PC-3 (cell line): ENCODE data around the gene OR6M1. TPM values are rescaled to one million over a fixed set of nuclear protein-coding genes. Genes with fewer than 3 reads are reported as not detected.

Source experiments
- ATAC-seq: fragments of 200-7000 bp; cut with Tn5 transposase; 2 replicates; pipeline ENCODE4 v1.9.1; 2020; ENCODE audit warnings: mild to moderate bottlenecking, moderate library complexity
- BruUV-seq: library from RNA; stranded (reverse); fragments of 400-500 nt; replicated peaks from 2 replicates; lab custom pipeline; 2021; lab: Mats Ljungman, UMichigan
- CTCF ChIA-PET: fragments of 300-600 bp; sonication (Branson Sonifier 250); formaldehyde crosslinking; loops from one replicate; lab custom pipeline; 2022; ENCODE audit warnings: antibody characterized with exemption; lab: Charles Lee
- POLR2A ChIA-PET: fragments of 300-600 bp; sonication (Branson Sonifier 250); formaldehyde crosslinking; loops from one replicate; lab custom pipeline; 2022; ENCODE audit warnings: antibody characterized with exemption; ENCODE audit not compliant: unreplicated experiment; lab: Charles Lee
- DNase-seq: peaks from one replicate; pipeline ENCODE4 v3.0.0-alpha.2; 2015
- H2AFZ ChIP-seq: fragments of 300-600 bp; sonication (generic); 2 replicates; pipeline ENCODE4 v1.6.0; 2016; ENCODE audit warnings: antibody characterized with exemption, low read length
- H3F3A ChIP-seq: fragments of 300-600 bp; sonication (generic); one replicate; pipeline ENCODE4 v1.6.0; 2017; ENCODE audit warnings: antibody characterized with exemption, low read length, control low read depth, mild to moderate bottlenecking; ENCODE audit not compliant: unreplicated experiment
- H3K27ac ChIP-seq: fragments of 300-600 bp; sonication (generic); 2 replicates; pipeline ENCODE4 v1.5.1; 2016; ENCODE audit warnings: mild to moderate bottlenecking, low read length
- H3K27me3 ChIP-seq: fragments of 300-600 bp; sonication (generic); 2 replicates; pipeline ENCODE4 v1.6.1; 2016; ENCODE audit warnings: low read length, mixed read lengths
- H3K36me3 ChIP-seq: fragments of 300-600 bp; sonication (generic); 2 replicates; pipeline ENCODE4 v1.6.1; 2016; ENCODE audit warnings: low read depth, mixed run types, low read length, mixed read lengths
- H3K4me1 ChIP-seq: fragments of 300-600 bp; sonication (generic); 2 replicates; pipeline ENCODE4 v1.5.1; 2016; ENCODE audit warnings: low read length; ENCODE audit not compliant: insufficient read depth
- H3K4me2 ChIP-seq: fragments of 300-600 bp; sonication (generic); 2 replicates; pipeline ENCODE4 v1.6.0; 2016; ENCODE audit warnings: low read length
- H3K4me3 ChIP-seq: fragments of 300-600 bp; sonication (generic); 2 replicates; pipeline ENCODE4 v1.5.1; 2016; ENCODE audit warnings: mild to moderate bottlenecking, low read length, mixed read lengths
- H3K79me2 ChIP-seq: fragments of 300-600 bp; sonication (generic); 2 replicates; pipeline ENCODE4 v1.6.1; 2017; ENCODE audit warnings: low read length, mixed read lengths
- H3K9ac ChIP-seq: fragments of 300-600 bp; sonication (generic); 2 replicates; pipeline ENCODE4 v1.6.0; 2016; ENCODE audit warnings: mild to moderate bottlenecking, low read length
- H3K9me2 ChIP-seq: fragments of 300-600 bp; sonication (generic); replicated peaks from 2 replicates; pipeline ENCODE4 v1.6.1; 2016; ENCODE audit warnings: mixed run types, low read length, mixed read lengths
- H3K9me3 ChIP-seq: fragments of 300-600 bp; sonication (generic); 2 replicates; pipeline ENCODE4 v1.6.1; 2016; ENCODE audit warnings: low read length, mixed read lengths
- H4K20me1 ChIP-seq: fragments of 300-600 bp; sonication (generic); 2 replicates; pipeline ENCODE4 v1.6.1; 2016; ENCODE audit warnings: low read length, mixed read lengths
- CTCF ChIP-seq: fragments of 300-600 bp; sonication (generic); conservative IDR thresholded peaks from 2 replicates; pipeline ENCODE4 v1.5.1; 2017; ENCODE audit warnings: antibody characterized with exemption, low read depth, mild to moderate bottlenecking, low read length
- EZH2 ChIP-seq: fragments of 300-600 bp; sonication (generic); IDR thresholded peaks from one replicate; pipeline ENCODE4 v1.6.1; 2017; ENCODE audit warnings: antibody characterized with exemption, mild to moderate bottlenecking, low read length; ENCODE audit not compliant: unreplicated experiment
- EZH2phosphoT487 ChIP-seq: fragments of 300-600 bp; sonication (generic); IDR thresholded peaks from 2 replicates; pipeline ENCODE4 v1.6.1; 2018; ENCODE audit warnings: mild to moderate bottlenecking, antibody characterized with exemption, low read length, borderline replicate concordance
- intact Hi-C: fragments of 100-400 bp; cut with micrococcal nuclease; formaldehyde crosslinking; loops from 2 replicates; pipeline ENCODE4 v1.9.0; 2023
- total RNA-seq: library from RNA; depleted of rRNA; stranded (reverse); fragments of >200 nt; gene quantifications from 2 replicates; pipeline ENCODE4 v1.2.3, GENCODE V29; 2014; rRNA removed

Gene OR6M1
- total RNA-seq, 1 experiment from 2014 or later: not detected

- H3K79me2 ChIP-seq: no peaks in the 10 kb centered on the region
- DNase-seq: no peak
- H3K27me3 ChIP-seq: peaks cover 72% of the 10 kb centered on the region
- no peaks in the 10 kb centered on the region for H3F3A ChIP-seq
- no TSS peak for BruUV-seq
- no peak for TF ChIP-seq EZH2phosphoT487
- no peak for TF ChIP-seq CTCF
- no peak for TF ChIP-seq EZH2
- no peak for ATAC-seq
- H3K9me2 ChIP-seq: no peaks in the 10 kb centered on the region
- CTCF ChIA-PET: no interaction called here
- no peak overlapping the region for H3K4me2 ChIP-seq
- no peak overlapping the region for H3K27ac ChIP-seq
- no peak overlapping the region for H2AFZ ChIP-seq
- intact Hi-C loops: no loop called here
- H3K4me1 ChIP-seq: no peaks in the 10 kb centered on the region
- no peaks in the 10 kb centered on the region; the same call in 1 of the 2 replicates for H3K9me3 ChIP-seq
- H4K20me1 ChIP-seq: no peaks in the 10 kb centered on the region
- H3K36me3 ChIP-seq: no peaks in the 10 kb centered on the region
- POLR2A ChIA-PET: no interaction called here
- H3K4me3 ChIP-seq: no peak overlapping the region
- no peak overlapping the region for H3K9ac ChIP-seq
Observed at GRCh38 chr11:123757976-123758375, 48.2 kb downstream of the OR6M1 start.

GRCh38 chr11:123755813-123756212, 50.3 kb downstream of the OR6M1 start:
- TF ChIP-seq EZH2phosphoT487 (no peak), EZH2 (no peak), CTCF (no peak)
- POLR2A ChIA-PET: interaction anchor here (0.6 kb wide), 1 partner anchor 1228 kb away, joined by 6 read pairs; no protein-coding TSS in a partner anchor
- no peaks in the 10 kb centered on the region for H3K79me2 ChIP-seq

More at GRCh38 chr11:123755813-123756212, 50.3 kb downstream of the OR6M1 start:
- Histone ChIP-seq H3K9ac (no peak overlapping the region), H3K4me2 (no peak overlapping the region), H3K4me3 (no peak overlapping the region), H4K20me1 (no peaks in the 10 kb centered on the region), H3K36me3 (no peaks in the 10 kb centered on the region), H3K9me3 (no peaks in the 10 kb centered on the region), H3K27ac (no peak overlapping the region), H3K27me3 (peaks cover 87% of the 10 kb centered on the region), H3F3A (no peaks in the 10 kb centered on the region), H2AFZ (no peak overlapping the region), H3K4me1 (no peaks in the 10 kb centered on the region), H3K9me2 (no peaks in the 10 kb centered on the region)
- no TSS peak for BruUV-seq
- intact Hi-C loops: no loop called here
- ATAC-seq: no peak
- CTCF ChIA-PET: no interaction called here
- DNase-seq: no peak

Other genes with a start within 250 kb of the OR6M1 start
- 0.23 and 0.26 TPM in 2 replicates for gene SCN3B, start 151.7 kb downstream of the OR6M1 start, total RNA-seq
- gene ZNF202, start 64.7 kb downstream of the OR6M1 start, total RNA-seq: 13.1 and 14.6 TPM in 2 replicates
- gene OR6X1, start 51.8 kb downstream of the OR6M1 start, total RNA-seq: not detected in 2 replicates
- not detected in 2 replicates for gene TMEM225, start 79.3 kb upstream of the OR6M1 start, total RNA-seq
- gene OR8D4, start 95.8 kb upstream of the OR6M1 start, total RNA-seq: not detected in 2 replicates
- gene OR4D5, start 133.3 kb upstream of the OR6M1 start, total RNA-seq: not detected in 2 replicates
- gene OR6T1, start 137.5 kb upstream of the OR6M1 start, total RNA-seq: not detected in 2 replicates
- not detected in 2 replicates for gene OR10S1, start 171.4 kb upstream of the OR6M1 start, total RNA-seq
- gene OR10G6, start 188.8 kb upstream of the OR6M1 start, total RNA-seq: not detected in 2 replicates
- gene OR10G4, start 206.6 kb upstream of the OR6M1 start, total RNA-seq: not detected in 2 replicates
- gene OR10G9, start 216.7 kb upstream of the OR6M1 start, total RNA-seq: not detected in 2 replicates
- gene OR10G8, start 220.4 kb upstream of the OR6M1 start, total RNA-seq: not detected in 2 replicates
- not detected in 2 replicates for gene OR10G7, start 235.0 kb upstream of the OR6M1 start, total RNA-seq